HepG2 (cell line): Measurements from ENCODE around the gene OS9. TPM values are rescaled to one million over a fixed set of nuclear protein-coding genes. Genes with fewer than 3 reads are reported as not detected.

ENCODE experiments used
- AGO1 ChIP-seq: fragments of 200-400 bp; formaldehyde crosslinking; IDR thresholded peaks from 2 replicates; pipeline ENCODE4 v1.6.1; 2017; ENCODE audit warnings: mild to moderate bottlenecking, low read depth, low read length, moderate library complexity; ENCODE audit not compliant: poor library complexity, severe bottlenecking
- CENPBD1 ChIP-seq: sonication (generic); formaldehyde crosslinking; IDR thresholded peaks from 2 replicates; pipeline ENCODE4 v1.8.0; 2022; ENCODE audit warnings: missing genetic modification reagents, low read depth, mild to moderate bottlenecking, borderline replicate concordance
- EED ChIP-seq: sonication (generic); formaldehyde crosslinking; IDR thresholded peaks from 2 replicates; pipeline ENCODE4 v1.5.0; 2020; ENCODE audit warnings: mild to moderate bottlenecking, missing genetic modification reagents
- KIAA2018 ChIP-seq: sonication (generic); formaldehyde crosslinking; IDR thresholded peaks from 2 replicates; pipeline ENCODE4 v1.5.0; 2020; ENCODE audit warnings: mild to moderate bottlenecking, missing genetic modification reagents, borderline replicate concordance
- MXD3 ChIP-seq: IDR thresholded peaks from 2 replicates; pipeline ENCODE4 v1.6.1; 2016; ENCODE audit warnings: mild to moderate bottlenecking, missing biosample characterization, missing genetic modification reagents
- NBN ChIP-seq: fragments of 450-650 bp; conservative IDR thresholded peaks from 2 replicates; pipeline ENCODE4 v1.6.1; 2017
- NFAT5 ChIP-seq: sonication (generic); formaldehyde crosslinking; IDR thresholded peaks from 2 replicates; pipeline ENCODE4 v1.4.0; 2020; ENCODE audit warnings: missing genetic modification reagents
- RARA ChIP-seq: IDR thresholded peaks from 2 replicates; pipeline ENCODE4 v1.6.1; 2016; ENCODE audit warnings: missing genetic modification reagents, missing compliant biosample characterization
- ZFAT ChIP-seq: sonication (generic); formaldehyde crosslinking; conservative IDR thresholded peaks from 2 replicates; pipeline ENCODE4 v1.8.1; 2023; ENCODE audit warnings: missing genetic modification reagents, inconsistent platforms
- ZNF549 ChIP-seq: sonication (generic); formaldehyde crosslinking; IDR thresholded peaks from 2 replicates; pipeline ENCODE4 v1.5.0; 2020; ENCODE audit warnings: missing genetic modification reagents
- ZNF709 ChIP-seq: sonication (generic); formaldehyde crosslinking; IDR thresholded peaks from 2 replicates; pipeline ENCODE4 v1.5.0; 2020; ENCODE audit warnings: mild to moderate bottlenecking, missing genetic modification reagents
- ZNF782 ChIP-seq: sonication (generic); formaldehyde crosslinking; IDR thresholded peaks from 2 replicates; pipeline ENCODE4 v1.4.0; 2020; ENCODE audit warnings: missing genetic modification reagents, mild to moderate bottlenecking, borderline replicate concordance
- ZNF883 ChIP-seq: sonication (generic); formaldehyde crosslinking; IDR thresholded peaks from 2 replicates; pipeline ENCODE4 v1.5.1; 2020; ENCODE audit warnings: mild to moderate bottlenecking, missing genetic modification reagents; ENCODE audit errors: not compliant biosample characterization
- ZZZ3 ChIP-seq: sonication (generic); formaldehyde crosslinking; IDR thresholded peaks from 2 replicates; pipeline ENCODE4 v1.4.0; 2020; ENCODE audit warnings: missing genetic modification reagents, mild to moderate bottlenecking, borderline replicate concordance
- polyA plus RNA-seq, 8 experiments: library from polyadenylated mRNA; depleted of rRNA in 3 of 8; stranded (reverse) in 7 of 8; unstranded in 1 of 8; fragments of >200 nt; fragmentation: Illumina TruSeq in 4 of 8; extraction: Trizol in 4 of 8; gene quantifications; 2 replicates each; pipeline versions ENCODE4 v1.2.1 to v1.2.3, GENCODE V29; 2011 to 2016; ENCODE audit warnings: low read depth in 4 of 8, missing spikeins in 1 of 8, mixed read lengths in 1 of 8; ENCODE audit not compliant: insufficient read depth in 1 of 8
- total RNA-seq, 5 experiments: library from RNA; depleted of rRNA; stranded (reverse); fragments of >200 nt; fragmentation: Illumina TruSeq; extraction: Trizol; gene quantifications; 2 replicates each; pipeline ENCODE4 v1.2.3, GENCODE V29; 2016; ENCODE audit warnings: low read depth in 1 of 5

The OS9 gene
- total and polyA plus RNA-seq, 2 of the 13 experiments (the other 11 are each of a cell fraction or from before 2014, with no cell fraction given) = 156 to 206 TPM

GRCh38 chr12:57693659-57694458 is at the start of gene OS9 (continued):
- TF ChIP-seq ZNF883 (CRISPR knock-in tag) (peak; percentile 52), CENPBD1 (CRISPR knock-in tag) (no peak), NFAT5 (CRISPR knock-in tag) (no peak), EED (CRISPR knock-in tag) (no peak), ZNF549 (CRISPR knock-in tag) (no peak), MXD3 (CRISPR knock-in tag) (peak; percentile 58; the same call in 1 of the 2 replicates), NBN (no peak), KIAA2018 (no peak), ZZZ3 (no peak), RARA (0 out of 2 replicates have a peak, but pooled peaks have one; percentile 2), ZNF709 (CRISPR knock-in tag) (no peak), ZNF782 (CRISPR knock-in tag) (no peak), ZFAT (CRISPR knock-in tag) (no peak), AGO1 (no peak)
